ENCODE data around the gene TNFRSF21. TPM values are rescaled to one million over a fixed set of nuclear protein-coding genes. Genes with fewer than 3 reads are reported as not detected.

TNFRSF21 gene, protein sequence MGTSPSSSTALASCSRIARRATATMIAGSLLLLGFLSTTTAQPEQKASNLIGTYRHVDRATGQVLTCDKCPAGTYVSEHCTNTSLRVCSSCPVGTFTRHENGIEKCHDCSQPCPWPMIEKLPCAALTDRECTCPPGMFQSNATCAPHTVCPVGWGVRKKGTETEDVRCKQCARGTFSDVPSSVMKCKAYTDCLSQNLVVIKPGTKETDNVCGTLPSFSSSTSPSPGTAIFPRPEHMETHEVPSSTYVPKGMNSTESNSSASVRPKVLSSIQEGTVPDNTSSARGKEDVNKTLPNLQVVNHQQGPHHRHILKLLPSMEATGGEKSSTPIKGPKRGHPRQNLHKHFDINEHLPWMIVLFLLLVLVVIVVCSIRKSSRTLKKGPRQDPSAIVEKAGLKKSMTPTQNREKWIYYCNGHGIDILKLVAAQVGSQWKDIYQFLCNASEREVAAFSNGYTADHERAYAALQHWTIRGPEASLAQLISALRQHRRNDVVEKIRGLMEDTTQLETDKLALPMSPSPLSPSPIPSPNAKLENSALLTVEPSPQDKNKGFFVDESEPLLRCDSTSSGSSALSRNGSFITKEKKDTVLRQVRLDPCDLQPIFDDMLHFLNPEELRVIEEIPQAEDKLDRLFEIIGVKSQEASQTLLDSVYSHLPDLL
- 1 to 10 TPM in 1 of 3 donors, under 1 TPM in 2; 0.08 to 1.0 (median 0.38) TPM for polyA plus RNA-seq

- Mint-ChIP-seq H3K36me3 (no peaks in the 10 kb centered on the region), H3K27me3 (ENCODE audit: low read depth in 3 of 3) (peaks cover 8 to 26% (median 8%) of the 10 kb centered on the region in 3 donors), H3K27ac (no peak within 1 kb of the TSS), H3K4me1 (peaks cover 5 to 6% of the 10 kb centered on the region in 2 donors), H3K4me3 (peak within 1 kb of the TSS; percentile 36 to 68 (median 63)), H3K9me3 (peaks cover 0 to 2% (median 0%) of the 10 kb centered on the region in 6 donors)
- peak; percentile 53 to 57 (median 53) for DNase-seq
These were observed at the start of gene TNFRSF21 for GRCh38 chr6:47309291-47310130. Gene TNFRSF21, minus strand, starts transcription at chr6:47309905. Its CDS starts 394 bp downstream, at chr6:47309511.

- no peak for DNase-seq
- H3K27me3 Mint-ChIP-seq (ENCODE audit: low read depth in 3 of 3): peaks cover 2 to 8% (median 3%) of the 10 kb centered on the region in 3 donors
- peaks cover 0 to 4% (median 0%) of the 10 kb centered on the region in 6 donors for H3K9me3 Mint-ChIP-seq
- no peaks in the 10 kb centered on the region for H3K36me3 Mint-ChIP-seq
- no peak overlapping the region for H3K4me3 Mint-ChIP-seq
- H3K27ac Mint-ChIP-seq: no peak overlapping the region
- H3K4me1 Mint-ChIP-seq: no peaks in the 10 kb centered on the region
These were observed 48.9 kb upstream of the TNFRSF21 start for GRCh38 chr6:47358440-47359225.

DNA sequence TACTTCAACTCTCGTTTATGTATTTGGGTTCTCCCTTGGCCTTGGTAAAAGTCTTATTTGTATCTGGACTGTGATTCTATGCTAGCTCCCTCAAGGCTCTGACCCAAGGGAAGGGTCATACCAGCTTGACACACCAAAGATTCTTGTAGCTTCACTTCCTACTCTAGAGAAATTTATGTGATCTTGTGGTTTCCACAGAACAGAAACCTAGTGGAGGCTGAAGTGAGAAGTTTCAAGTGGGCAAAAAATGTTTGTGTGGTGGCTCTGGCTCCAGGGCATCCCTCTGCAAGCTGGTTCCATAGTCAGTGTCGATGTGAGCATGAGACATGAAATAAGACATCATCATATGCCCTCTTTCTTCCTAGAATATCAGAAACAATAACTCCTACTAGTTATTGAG lies 48.1 kb upstream of the TNFRSF21 start:
- H3K36me3 Mint-ChIP-seq: no peaks in the 10 kb centered on the region
- H3K4me1 Mint-ChIP-seq: no peaks in the 10 kb centered on the region
- H3K4me3 Mint-ChIP-seq: no peak overlapping the region

DNA sequence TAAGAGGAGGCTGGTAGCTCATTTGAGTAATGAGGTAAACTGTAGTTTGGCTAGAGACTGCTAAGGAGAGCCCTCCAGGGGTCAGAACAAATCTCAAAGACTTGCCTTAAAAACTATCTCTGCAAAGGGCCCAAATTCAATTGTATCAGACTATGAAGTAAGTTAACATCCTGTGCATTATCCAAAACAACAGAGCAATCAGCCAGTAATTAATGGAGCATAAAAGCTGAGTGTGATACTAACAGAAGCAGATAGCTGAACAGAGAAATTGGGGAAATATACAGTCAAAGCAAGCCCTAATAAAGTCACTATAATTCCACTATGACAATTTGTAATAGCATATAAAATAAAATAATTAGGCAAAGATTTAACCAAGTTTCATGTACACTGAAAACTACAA lies 45.8 kb upstream of the TNFRSF21 start:
- H3K4me3 Mint-ChIP-seq: no peak overlapping the region
- peaks cover 1 to 10% (median 4%) of the 10 kb centered on the region in 3 donors for H3K27me3 Mint-ChIP-seq (ENCODE audit: low read depth in 3 of 3)
- no peaks in the 10 kb centered on the region for H3K36me3 Mint-ChIP-seq
- H3K4me1 Mint-ChIP-seq: no peaks in the 10 kb centered on the region
- DNase-seq: no peak
- H3K9me3 Mint-ChIP-seq: peaks cover 0 to 2% (median 0%) of the 10 kb centered on the region in 6 donors
- H3K27ac Mint-ChIP-seq: no peak overlapping the region

More for the DNA sequence above, 48.1 kb upstream of the TNFRSF21 start:
- H3K9me3 Mint-ChIP-seq: peaks cover 0 to 2% (median 0%) of the 10 kb centered on the region in 6 donors
- DNase-seq: no peak
- H3K27me3 Mint-ChIP-seq (ENCODE audit: low read depth in 3 of 3): peaks cover 0 to 8% (median 4%) of the 10 kb centered on the region in 3 donors
- H3K27ac Mint-ChIP-seq: no peak overlapping the region

GRCh38 chr6:47353871-47354270 lies 44.2 kb upstream of the TNFRSF21 start:
- Mint-ChIP-seq H3K9me3 (peaks cover 0 to 2% (median 0%) of the 10 kb centered on the region in 6 donors), H3K27me3 (ENCODE audit: low read depth in 3 of 3) (peaks cover 1 to 8% (median 4%) of the 10 kb centered on the region in 3 donors), H3K27ac (no peak overlapping the region), H3K4me3 (no peak overlapping the region), H3K4me1 (no peaks in the 10 kb centered on the region), H3K36me3 (no peaks in the 10 kb centered on the region)
- DNase-seq: no peak

DNA sequence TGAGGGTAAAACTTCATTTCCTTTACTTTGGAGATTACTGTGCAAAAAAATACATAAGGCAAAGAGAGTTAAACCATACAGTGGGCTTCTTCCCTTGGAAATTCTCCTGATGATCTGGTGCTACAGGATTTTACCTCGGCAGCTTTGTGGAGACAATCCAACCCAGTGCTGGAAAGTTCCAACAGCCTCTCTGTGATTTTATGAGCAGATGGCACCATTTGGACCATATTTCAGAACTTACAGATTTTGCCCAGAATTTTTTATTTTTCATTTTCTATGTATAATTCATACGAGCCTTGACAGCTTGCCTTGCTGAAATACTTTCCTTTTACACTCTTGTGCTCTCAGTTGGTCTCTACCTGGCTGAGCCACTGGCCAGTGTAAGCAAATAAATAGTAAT lies 43.3 kb upstream of the TNFRSF21 start:
- DNase-seq: no peak
- no peaks in the 10 kb centered on the region for H3K36me3 Mint-ChIP-seq
- H3K4me3 Mint-ChIP-seq: no peak overlapping the region
- H3K27ac Mint-ChIP-seq: no peak overlapping the region
- peaks cover 0 to 2% (median 0%) of the 10 kb centered on the region in 6 donors for H3K9me3 Mint-ChIP-seq
- peaks cover 1 to 8% (median 4%) of the 10 kb centered on the region in 3 donors for H3K27me3 Mint-ChIP-seq (ENCODE audit: low read depth in 3 of 3)
- H3K4me1 Mint-ChIP-seq: no peaks in the 10 kb centered on the region

GRCh38 chr6:47352194-47352920 lies 42.7 kb upstream of the TNFRSF21 start:
- Mint-ChIP-seq H3K4me1 (no peaks in the 10 kb centered on the region), H3K27me3 (ENCODE audit: low read depth in 3 of 3) (peaks cover 1 to 6% (median 4%) of the 10 kb centered on the region in 3 donors), H3K36me3 (no peaks in the 10 kb centered on the region), H3K9me3 (peaks cover 0 to 2% (median 0%) of the 10 kb centered on the region in 6 donors), H3K4me3 (no peak overlapping the region), H3K27ac (no peak overlapping the region)
- DNase-seq: no peak

- Mint-ChIP-seq H3K4me3 (no peak overlapping the region), H3K4me1 (no peaks in the 10 kb centered on the region), H3K27ac (no peak overlapping the region), H3K9me3 (peaks cover 0 to 3% (median 0%) of the 10 kb centered on the region in 6 donors), H3K36me3 (no peaks in the 10 kb centered on the region), H3K27me3 (ENCODE audit: low read depth in 3 of 3) (peaks cover 1 to 6% (median 4%) of the 10 kb centered on the region in 3 donors)
- no peak for DNase-seq
These were observed 41.9 kb upstream of the TNFRSF21 start for GRCh38 chr6:47351621-47352020.

- no peak for DNase-seq
- Mint-ChIP-seq H3K27ac (no peak overlapping the region), H3K27me3 (ENCODE audit: low read depth in 3 of 3) (peaks cover 1 to 3% (median 2%) of the 10 kb centered on the region in 3 donors), H3K4me3 (no peak overlapping the region), H3K9me3 (peaks cover 0 to 3% (median under 1%) of the 10 kb centered on the region in 6 donors), H3K4me1 (no peaks in the 10 kb centered on the region), H3K36me3 (no peaks in the 10 kb centered on the region)
These were observed 40.2 kb upstream of the TNFRSF21 start for GRCh38 chr6:47349931-47350330.

GRCh38 chr6:47348316-47348863 lies 38.7 kb upstream of the TNFRSF21 start:
- DNase-seq: no peak
- Mint-ChIP-seq H3K4me3 (no peak overlapping the region), H3K27ac (no peak overlapping the region), H3K9me3 (peaks cover 0 to 3% (median 0%) of the 10 kb centered on the region in 6 donors), H3K27me3 (ENCODE audit: low read depth in 3 of 3) (peaks cover 3 to 5% (median 3%) of the 10 kb centered on the region in 3 donors), H3K36me3 (no peaks in the 10 kb centered on the region), H3K4me1 (no peaks in the 10 kb centered on the region)

DNA sequence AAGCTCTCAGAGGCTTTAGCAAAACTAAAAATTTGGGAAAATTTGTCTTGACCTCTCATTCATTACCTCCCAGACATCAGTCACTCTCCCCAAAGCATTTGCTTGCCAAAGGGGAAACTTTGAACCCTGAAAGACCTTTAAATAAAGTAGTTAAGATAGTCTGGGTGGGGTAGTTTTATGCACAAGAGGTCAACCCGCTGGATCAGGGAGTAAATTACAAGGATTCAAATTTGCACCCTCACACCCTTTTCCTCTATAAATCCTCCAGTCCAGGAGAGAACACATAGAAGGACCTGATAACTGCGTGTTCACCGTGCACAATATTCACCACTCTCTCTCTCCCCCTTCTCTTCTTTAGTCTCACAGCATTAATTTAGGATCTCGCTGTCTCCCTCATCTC lies 36.1 kb upstream of the TNFRSF21 start:
- Mint-ChIP-seq H3K4me3 (no peak overlapping the region), H3K9me3 (peaks cover 0 to 3% (median 0%) of the 10 kb centered on the region in 6 donors), H3K4me1 (no peaks in the 10 kb centered on the region), H3K27ac (no peak overlapping the region), H3K27me3 (ENCODE audit: low read depth in 3 of 3) (peaks cover 2 to 6% (median 4%) of the 10 kb centered on the region in 3 donors), H3K36me3 (no peaks in the 10 kb centered on the region)
- DNase-seq: no peak

DNA sequence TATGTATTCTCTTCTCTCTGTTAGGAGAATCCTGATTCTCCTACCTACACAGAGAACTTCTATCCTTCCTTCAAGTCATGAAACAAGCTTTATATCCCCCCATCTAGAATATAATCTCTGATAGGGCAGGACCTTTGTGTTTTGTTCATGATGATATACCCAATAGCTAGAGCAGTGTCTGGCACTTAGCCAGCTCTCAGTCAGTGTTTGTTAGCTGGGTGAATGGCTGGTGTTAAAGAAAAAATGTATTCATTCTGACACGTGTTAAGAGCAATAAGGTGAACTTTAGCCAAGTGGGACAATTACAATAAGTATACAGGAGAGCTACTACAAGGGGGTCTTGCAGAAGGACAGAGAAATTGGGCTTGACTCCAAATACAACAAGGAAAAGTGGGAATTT lies 34.3 kb upstream of the TNFRSF21 start:
- H3K9me3 Mint-ChIP-seq: peaks cover 0 to 3% (median 0%) of the 10 kb centered on the region in 6 donors
- no peak overlapping the region for H3K27ac Mint-ChIP-seq
- no peak overlapping the region for H3K4me3 Mint-ChIP-seq

More for the DNA sequence above, 34.3 kb upstream of the TNFRSF21 start:
- DNase-seq: no peak
- peaks cover 2 to 6% (median 4%) of the 10 kb centered on the region in 3 donors for H3K27me3 Mint-ChIP-seq (ENCODE audit: low read depth in 3 of 3)
- no peaks in the 10 kb centered on the region for H3K4me1 Mint-ChIP-seq
- no peaks in the 10 kb centered on the region for H3K36me3 Mint-ChIP-seq

All from immature natural killer cell (primary cell).